Spleen (tissue), 11 donors: ENCODE results near the gene ANKRD11. TPM values are rescaled to one million over a fixed set of nuclear protein-coding genes. Genes with fewer than 3 reads are reported as not detected.

Source experiments
- DNase-seq: peaks from one replicate; pipeline ENCODE4 v3.0.0-alpha.2; 2020
- H3K27ac ChIP-seq, 8 donors: fragments of 200-600 bp; sonication (generic) in 7 of 8; 1 replicate in 4 of 8; 2 replicates in 4 of 8; pipeline versions ENCODE4 v1.5.0 to v1.8.0; 2016 to 2021; ENCODE audit warnings: inconsistent platforms in 4 of 8, mild to moderate bottlenecking in 4 of 8, moderate library complexity in 1 of 8
- H3K27me3 ChIP-seq, 7 donors: fragments of 200-600 bp; sonication (generic) in 6 of 7; replicated peaks in 1 of 7; 1 replicate in 4 of 7; 2 replicates in 3 of 7; pipeline versions ENCODE4 v1.5.0 to v1.8.0; 2016 to 2021; ENCODE audit warnings: inconsistent platforms in 3 of 7, mild to moderate bottlenecking in 1 of 7
- H3K36me3 ChIP-seq, 6 donors: fragments of 200-600 bp; sonication (generic) in 5 of 6; 1 replicate in 4 of 6; 2 replicates in 2 of 6; pipeline versions ENCODE4 v1.5.0 to v1.8.0; 2016 to 2021; ENCODE audit warnings: inconsistent platforms in 2 of 6
- H3K4me1 ChIP-seq, 6 donors: fragments of 200-600 bp; sonication (generic) in 5 of 6; 1 replicate in 3 of 6; 2 replicates in 3 of 6; pipeline versions ENCODE4 v1.5.0 to v1.8.0; 2016 to 2021; ENCODE audit warnings: inconsistent platforms in 3 of 6
- H3K4me3 ChIP-seq, 8 donors: fragments of 200-600 bp; sonication (generic) in 7 of 8; 1 replicate in 4 of 8; 2 replicates in 4 of 8; pipeline versions ENCODE4 v1.5.0 to v1.8.0; 2016 to 2021; ENCODE audit warnings: inconsistent platforms in 4 of 8, mild to moderate bottlenecking in 4 of 8, moderate library complexity in 2 of 8
- H3K9me3 ChIP-seq, 8 donors: fragments of 200-600 bp; sonication (generic) in 7 of 8; 1 replicate in 4 of 8; 2 replicates in 4 of 8; pipeline versions ENCODE4 v1.5.0 to v1.8.0; 2016 to 2021; ENCODE audit warnings: inconsistent platforms in 4 of 8
- CTCF ChIP-seq, 11 experiments: fragments of 200-600 bp in 7 of 11; fragments of 450-650 bp in 4 of 11; sonication (generic) in 4 of 11; IDR thresholded peaks in 8 of 11; conservative IDR thresholded peaks in 3 of 11; 1 replicate in 7 of 11; 2 replicates in 4 of 11; pipeline versions ENCODE4 v1.4.0 to v1.8.0; 2016 to 2021; ENCODE audit warnings: antibody characterized with exemption in 11 of 11, inconsistent platforms in 4 of 11, mild to moderate bottlenecking in 1 of 11
- POLR2A ChIP-seq, 3 donors: fragments of 450-650 bp; IDR thresholded peaks; one replicate each; pipeline ENCODE4 v1.5.1; 2017; ENCODE audit warnings: antibody characterized with exemption in 3 of 3, mild to moderate bottlenecking in 1 of 3
- POLR2AphosphoS5 ChIP-seq, 3 donors: sonication (generic); formaldehyde crosslinking; IDR thresholded peaks; one replicate each; pipeline ENCODE4 v1.5.1; 2017; ENCODE audit warnings: antibody characterized with exemption in 3 of 3
- WGBS, 5 donors: extraction: QIAGEN DNeasy Blood & Tissue Kit in 3 of 5; methylation state at CpG; one replicate each; pipeline versions ENCODE4 v1.1.5 to v1.1.7; 2013 to 2018; 5-methylcytosine and 5-hydroxymethylcytosine counted together
- intact Hi-C: fragments of 100-400 bp; cut with DNase I; formaldehyde crosslinking; loops from one replicate; pipeline ENCODE4 v1.15.0; 2023; ENCODE audit warnings: low total_unique reads
- polyA plus RNA-seq, 3 donors: library from polyadenylated mRNA; stranded (reverse); fragments of 200-250 nt; gene quantifications; one replicate each; pipeline ENCODE4 v1.2.1, GENCODE V29; 2013
- total RNA-seq, 7 donors: library from RNA; depleted of rRNA in 3 of 7; stranded (reverse); fragments of >200 nt in 3 of 7; fragmentation: NEBNext Ultra II Directional in 4 of 7; extraction: Animal tissue kit (Norgen Biotek cat#: 25700) in 4 of 7; gene quantifications; one replicate each; pipeline versions ENCODE4 v1.1.0 to v1.2.1, GENCODE V29; 2016 to 2021
- donor health status: healthy with polysubstance abuse.
- donor health status: DM: no; HTN: no; CAD: no; lungs with moderate emphysema.
- donor health status: DM: no; HTN: no; CAD: no.
- donor health status: Bipolar disorder and iron deficiency.
- donor health status: healthy.
- donor health status: DM: no; HTN: no; CAD: no.
- donor health status: DM: yes; HTN: yes; CAD: no.

The ANKRD11 gene
- total and polyA plus RNA-seq, 10 donors = 29.0 to 203 (median 128) TPM

GRCh38 chr16:89322321-89323119 is 167.8 kb downstream of the ANKRD11 start:
- intact Hi-C loops = no loop called here
- 54 to 65% (median 55%) methylated on average over 17 to 19 of the region's 19 CpGs for WGBS, 5 donors
- TF ChIP-seq CTCF (IDR thresholded peaks at IDR 0.05 in 8 of 11, conservative IDR thresholded peaks at IDR 0.05 in 3 of 11) (peak in 1 of 11 experiments; percentile 7), POLR2AphosphoS5 (IDR thresholded peaks at IDR 0.05) (peak; percentile 52 to 57 (median 54)), POLR2A (IDR thresholded peaks at IDR 0.05) (no peak)
- Histone ChIP-seq H3K4me3 (no peak overlapping the region), H3K9me3 (no peaks in the 10 kb centered on the region), H3K4me1 (peaks cover 70 to 100% (median 99%) of the 10 kb centered on the region in 6 donors), H3K27ac (peak overlapping the region in 7 of 8 donors; percentile 12 to 89 (median 64)), H3K36me3 (peaks cover 0 to 12% (median 0%) of the 10 kb centered on the region in 6 donors), H3K27me3 (no peaks in the 10 kb centered on the region)
- DNase-seq = peak; percentile 76

- H3K4me3 ChIP-seq = peak overlapping the region in 1 of 8 donors; percentile 43
- DNase-seq = peak; percentile 73
- 76 to 86% (median 82%) methylated on average over 9 to 30 of the region's 30 CpGs for WGBS, 5 donors
- TF ChIP-seq POLR2A (IDR thresholded peaks at IDR 0.05) (no peak), POLR2AphosphoS5 (IDR thresholded peaks at IDR 0.05) (peak in 1 of 3 donors; percentile 6), CTCF (IDR thresholded peaks at IDR 0.05 in 8 of 11, conservative IDR thresholded peaks at IDR 0.05 in 3 of 11) (no peak)
- H3K27ac ChIP-seq = peak overlapping the region in 5 of 8 donors; percentile 39 to 89 (median 43)
- H3K4me1 ChIP-seq = peaks cover 84 to 100% (median 100%) of the 10 kb centered on the region in 6 donors
- no peaks in the 10 kb centered on the region for H3K9me3 ChIP-seq
- H3K27me3 ChIP-seq = no peaks in the 10 kb centered on the region
- intact Hi-C loops = no loop called here
- H3K36me3 ChIP-seq = peaks cover 0 to 12% (median 0%) of the 10 kb centered on the region in 6 donors
Observed at GRCh38 chr16:89320782-89321501, 169.4 kb downstream of the ANKRD11 start.

- H3K4me3 ChIP-seq = peak overlapping the region in 4 of 8 donors; percentile 3 to 43 (median 6)
- DNase-seq = peak; percentile 79
- peaks cover 85 to 100% (median 100%) of the 10 kb centered on the region in 6 donors for H3K4me1 ChIP-seq
- peaks cover 0 to 17% (median 1%) of the 10 kb centered on the region in 6 donors for H3K36me3 ChIP-seq
- intact Hi-C loops = no loop called here
- WGBS, 5 donors = 21 to 41% (median 27%) methylated on average over 11 to 32 of the region's 32 CpGs
- no peak for TF ChIP-seq CTCF (IDR thresholded peaks at IDR 0.05 in 8 of 11, conservative IDR thresholded peaks at IDR 0.05 in 3 of 11)
- TF ChIP-seq POLR2AphosphoS5 (IDR thresholded peaks at IDR 0.05) = peak; percentile 11 to 57 (median 28)
- no peak for TF ChIP-seq POLR2A (IDR thresholded peaks at IDR 0.05)
- H3K9me3 ChIP-seq = no peaks in the 10 kb centered on the region
- no peaks in the 10 kb centered on the region for H3K27me3 ChIP-seq
- peak overlapping the region; percentile 2 to 89 (median 42) for H3K27ac ChIP-seq
Observed at GRCh38 chr16:89319886-89320781, 170.2 kb downstream of the ANKRD11 start.
